NT2/D1 (cell line): ENCODE measurements around the gene RAB3A.

Experiments used
- SUZ12 ChIP-seq: IDR thresholded peaks from 2 replicates; pipeline ENCODE4 v1.6.1; 2011; ENCODE audit not compliant: insufficient read length, insufficient read depth; ENCODE audit errors: extremely low read depth
- YY1 ChIP-seq: IDR thresholded peaks from 2 replicates; pipeline ENCODE4 v1.6.1; 2011; ENCODE audit not compliant: insufficient read length, insufficient read depth
- ZNF274 ChIP-seq: IDR thresholded peaks from 2 replicates; pipeline ENCODE4 v1.6.1; 2011; ENCODE audit warnings: mild to moderate bottlenecking, low read depth, low read length

DNA sequence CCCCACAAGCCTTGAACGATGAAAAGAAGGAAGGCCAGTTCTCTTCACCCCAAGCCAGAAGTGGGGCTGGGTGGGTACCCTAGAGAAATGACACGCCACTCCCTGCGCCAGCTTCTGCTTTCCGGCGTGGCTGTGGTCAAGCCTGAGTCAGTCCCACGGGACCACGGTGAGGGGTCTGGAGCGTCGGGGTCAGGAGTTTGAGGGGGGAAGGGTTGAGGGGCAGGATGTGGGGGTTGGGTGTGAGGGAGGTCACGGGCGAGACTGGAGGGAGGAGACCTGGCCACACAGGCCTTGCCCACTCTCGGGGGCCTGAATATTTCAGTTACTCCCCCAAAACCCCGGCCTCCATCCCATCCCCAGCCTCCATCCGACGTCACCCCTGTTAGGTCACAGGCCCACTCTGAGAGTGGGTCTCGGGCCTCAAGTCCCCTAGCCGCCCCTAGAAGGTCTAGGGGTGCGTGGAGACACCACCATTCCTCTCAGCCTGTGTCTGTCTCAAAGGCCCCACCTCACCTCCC is 30.7 kb downstream of the RAB3A start:
- TF ChIP-seq YY1 (no peak), ZNF274 (no peak), SUZ12 (no peak)
